Measurements from ENCODE around the gene DLAT.
"Not testable (repeated sequence)": the region's sequence is repeated elsewhere in the genome, so short reads cannot be mapped to it uniquely, and the experiment has no call there.

DNA sequence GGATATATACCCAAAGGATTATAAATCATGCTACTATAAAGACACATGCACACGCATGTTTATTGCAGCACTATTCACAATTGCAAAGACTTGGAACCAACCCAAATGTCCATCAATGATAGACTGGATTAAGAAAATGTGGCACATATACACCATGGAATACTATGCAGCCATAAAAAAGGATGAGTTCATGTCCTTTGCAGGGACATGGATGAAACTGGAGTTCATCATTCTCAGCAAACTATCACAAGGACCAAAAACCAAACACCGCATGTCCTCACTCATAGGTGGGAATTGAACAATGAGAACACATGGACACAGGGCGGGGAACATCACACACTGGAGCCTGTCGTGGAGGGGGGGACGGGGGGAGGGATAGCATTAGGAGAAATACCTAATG lies 13.8 kb upstream of the DLAT start:
- TF ChIP-seq, protein P1, sequence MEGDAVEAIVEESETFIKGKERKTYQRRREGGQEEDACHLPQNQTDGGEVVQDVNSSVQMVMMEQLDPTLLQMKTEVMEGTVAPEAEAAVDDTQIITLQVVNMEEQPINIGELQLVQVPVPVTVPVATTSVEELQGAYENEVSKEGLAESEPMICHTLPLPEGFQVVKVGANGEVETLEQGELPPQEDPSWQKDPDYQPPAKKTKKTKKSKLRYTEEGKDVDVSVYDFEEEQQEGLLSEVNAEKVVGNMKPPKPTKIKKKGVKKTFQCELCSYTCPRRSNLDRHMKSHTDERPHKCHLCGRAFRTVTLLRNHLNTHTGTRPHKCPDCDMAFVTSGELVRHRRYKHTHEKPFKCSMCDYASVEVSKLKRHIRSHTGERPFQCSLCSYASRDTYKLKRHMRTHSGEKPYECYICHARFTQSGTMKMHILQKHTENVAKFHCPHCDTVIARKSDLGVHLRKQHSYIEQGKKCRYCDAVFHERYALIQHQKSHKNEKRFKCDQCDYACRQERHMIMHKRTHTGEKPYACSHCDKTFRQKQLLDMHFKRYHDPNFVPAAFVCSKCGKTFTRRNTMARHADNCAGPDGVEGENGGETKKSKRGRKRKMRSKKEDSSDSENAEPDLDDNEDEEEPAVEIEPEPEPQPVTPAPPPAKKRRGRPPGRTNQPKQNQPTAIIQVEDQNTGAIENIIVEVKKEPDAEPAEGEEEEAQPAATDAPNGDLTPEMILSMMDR (conservative IDR thresholded peaks at IDR 0.05; ENCODE audit: low read depth, low read length) = not testable (repeated sequence)
- TF ChIP-seq EZH2 (IDR thresholded peaks at IDR 0.05; ENCODE audit: low read length, unreplicated experiment) = not testable (repeated sequence)

Data from PC-3 (cell line).